SU-DHL-6 (cell line): ENCODE measurements around the gene CNBP.
"Not testable (repeated sequence)": the region's sequence is repeated elsewhere in the genome, so short reads cannot be mapped to it uniquely, and the experiment has no call there.

ENCODE experiments used
- H2AFZ ChIP-seq: fragments of 200-600 bp; sonication (generic); 2 replicates; pipeline ENCODE4 v1.6.1; 2014; ENCODE audit warnings: low read depth, mild to moderate bottlenecking, moderate library complexity, mixed read lengths, antibody characterized with exemption, low read length; ENCODE audit not compliant: severe bottlenecking
- H3F3A ChIP-seq: fragments of 200-600 bp; shearing (Covaris generic); 2 replicates; pipeline ENCODE4 v1.6.0; 2016; ENCODE audit warnings: antibody characterized with exemption, mild to moderate bottlenecking; ENCODE audit not compliant: insufficient read depth
- H3K27ac ChIP-seq: fragments of 200-600 bp; sonication (generic); 2 replicates; pipeline ENCODE4 v1.5.1; 2016; ENCODE audit warnings: low read depth, mild to moderate bottlenecking, low read length, moderate library complexity, mixed read lengths
- H3K27me3 ChIP-seq: fragments of 200-600 bp; sonication (generic), shearing (Covaris generic); 2 replicates; pipeline ENCODE4 v1.6.0; 2014; ENCODE audit warnings: mild to moderate bottlenecking, low read length
- H3K36me3 ChIP-seq: fragments of 200-600 bp; sonication (generic); 2 replicates; pipeline ENCODE4 v1.6.1; 2014; ENCODE audit warnings: mild to moderate bottlenecking, low read length, mixed read lengths
- H3K4me2 ChIP-seq: fragments of 300-600, 200-600 bp; shearing (Covaris generic), sonication (generic); 2 replicates; pipeline ENCODE4 v1.6.0; 2014; ENCODE audit warnings: low read length, low read depth, mild to moderate bottlenecking; ENCODE audit not compliant: poor library complexity, severe bottlenecking
- H3K4me3 ChIP-seq: fragments of 200-600 bp; sonication (generic); 2 replicates; pipeline ENCODE4 v1.5.1; 2014; ENCODE audit warnings: antibody characterized with exemption, low read length, mild to moderate bottlenecking, mixed read lengths; ENCODE audit not compliant: insufficient read depth, poor library complexity, severe bottlenecking
- H3K79me2 ChIP-seq: fragments of 200-600 bp; sonication (generic); 2 replicates; pipeline ENCODE4 v1.6.1; 2014; ENCODE audit warnings: mild to moderate bottlenecking, low read length, moderate library complexity; ENCODE audit not compliant: insufficient read depth
- H3K9ac ChIP-seq: fragments of 200-600 bp; sonication (generic); 2 replicates; pipeline ENCODE4 v1.7.0; 2014; ENCODE audit warnings: mild to moderate bottlenecking, low read length
- H3K9me2 ChIP-seq: fragments of 200-600 bp; sonication (generic); replicated peaks from 2 replicates; pipeline ENCODE4 v1.6.1; 2014; ENCODE audit warnings: low read length; ENCODE audit not compliant: insufficient read depth
- H3K9me3 ChIP-seq: fragments of 200-600 bp; sonication (generic); 2 replicates; pipeline ENCODE4 v1.6.1; 2014; ENCODE audit warnings: low read length, mixed read lengths; ENCODE audit not compliant: insufficient read depth
- H4K20me1 ChIP-seq: fragments of 200-600 bp; sonication (generic); 2 replicates; pipeline ENCODE4 v1.6.1; 2014; ENCODE audit warnings: low read depth, mild to moderate bottlenecking, antibody characterized with exemption, low read length, moderate library complexity, mixed read lengths
- CTCF ChIP-seq: fragments of 200-600 bp; sonication (generic); IDR thresholded peaks from one replicate; pipeline ENCODE4 v1.5.1; 2017; ENCODE audit warnings: antibody characterized with exemption, mild to moderate bottlenecking, low read length, moderate library complexity; ENCODE audit not compliant: insufficient read depth, poor library complexity, severe bottlenecking
- EZH2phosphoT487 ChIP-seq: fragments of 200-600 bp; sonication (generic), shearing (Covaris generic); conservative IDR thresholded peaks from 2 replicates; pipeline ENCODE4 v1.6.1; 2018; ENCODE audit warnings: mild to moderate bottlenecking, antibody characterized with exemption, low read length, moderate library complexity, mixed read lengths

CNBP gene

GRCh38 chr3:129144786-129145185, 38.9 kb downstream of the CNBP start:
- Histone ChIP-seq H4K20me1 (no peaks in the 10 kb centered on the region), H3K79me2 (no peaks in the 10 kb centered on the region), H3K9ac (no peak overlapping the region), H3K27me3 (no peaks in the 10 kb centered on the region), H3K9me2 (no peaks in the 10 kb centered on the region), H3K9me3 (no peaks in the 10 kb centered on the region), H3K36me3 (0 out of 2 replicates have a peak, but pooled peaks cover 7% of the 10 kb centered on the region), H3K27ac (no peak overlapping the region), H3K4me2 (no peak overlapping the region), H3F3A (no peaks in the 10 kb centered on the region), H3K4me3 (no peak overlapping the region), H2AFZ (no peak overlapping the region)
- TF ChIP-seq CTCF (no peak), EZH2phosphoT487 (no peak)

GRCh38 chr3:129141011-129141410, 42.7 kb downstream of the CNBP start:
- H3K27ac ChIP-seq, H3K9ac ChIP-seq, H3K4me2 ChIP-seq, H3K9me3 ChIP-seq, H3K4me3 ChIP-seq, H4K20me1 ChIP-seq, H3K9me2 ChIP-seq, H3K36me3 ChIP-seq, H2AFZ ChIP-seq, H3K27me3 ChIP-seq, H3F3A ChIP-seq, H3K79me2 ChIP-seq: not testable (repeated sequence)

GRCh38 chr3:129139911-129140310, 43.8 kb downstream of the CNBP start:
- Histone ChIP-seq H3K79me2 (no peaks in the 10 kb centered on the region), H3K4me2 (no peak overlapping the region), H3K9me3 (no peaks in the 10 kb centered on the region), H4K20me1 (no peaks in the 10 kb centered on the region), H2AFZ (no peak overlapping the region), H3K9ac (no peak overlapping the region), H3K27me3 (no peaks in the 10 kb centered on the region), H3K27ac (no peak overlapping the region), H3K4me3 (no peak overlapping the region), H3K9me2 (no peaks in the 10 kb centered on the region), H3F3A (no peaks in the 10 kb centered on the region), H3K36me3 (peaks cover 9% of the 10 kb centered on the region; the same call in 1 of the 2 replicates)
- TF ChIP-seq EZH2phosphoT487 (no peak), CTCF (no peak)

- not testable (repeated sequence) for H3K36me3 ChIP-seq, H2AFZ ChIP-seq, H3K9me3 ChIP-seq, H3K9ac ChIP-seq, H3K27me3 ChIP-seq, H3F3A ChIP-seq, H3K9me2 ChIP-seq, H3K4me2 ChIP-seq, H3K4me3 ChIP-seq, H3K79me2 ChIP-seq, H3K27ac ChIP-seq, H4K20me1 ChIP-seq
Observed at GRCh38 chr3:129136275-129136674, 47.4 kb downstream of the CNBP start.
